GM23338 (cell line): ENCODE data around the gene ADI1. TPM values are rescaled to one million over a fixed set of nuclear protein-coding genes. Genes with fewer than 3 reads are reported as not detected.

ENCODE experiments used
- ATAC-seq: fragments of 200-7000 bp; cut with Tn5 transposase; 3 replicates; pipeline ENCODE4 v1.9.1; 2020
- DNase-seq: peaks from one replicate; pipeline ENCODE4 v3.0.0-alpha.2; 2015; ENCODE audit warnings: low spot score
- H2AFZ ChIP-seq: fragments of 200-600 bp; sonication (generic); 2 replicates; pipeline ENCODE4 v1.8.0; 2016; ENCODE audit warnings: antibody characterized with exemption, mild to moderate bottlenecking, moderate library complexity
- H3F3A ChIP-seq: fragments of 200-600 bp; sonication (generic); replicated peaks from 2 replicates; pipeline ENCODE4 v1.8.0; 2017; ENCODE audit warnings: antibody characterized with exemption, mixed run types, low read depth
- H3K27ac ChIP-seq: fragments of 200-600 bp; sonication (generic); 2 replicates; pipeline ENCODE4 v1.6.1; 2016; ENCODE audit warnings: low read depth
- H3K27me3 ChIP-seq: fragments of 200-600 bp; sonication (generic); 2 replicates; pipeline ENCODE4 v1.8.0; 2016; ENCODE audit warnings: mild to moderate bottlenecking, mixed run types, moderate library complexity; ENCODE audit not compliant: insufficient read depth
- H3K36me3 ChIP-seq: fragments of 200-600 bp; sonication (generic); 2 replicates; pipeline ENCODE4 v1.8.0; 2016; ENCODE audit warnings: mild to moderate bottlenecking; ENCODE audit not compliant: insufficient read depth
- H3K4me1 ChIP-seq: fragments of 200-600 bp; sonication (generic); 2 replicates; pipeline ENCODE4 v1.8.0; 2016; ENCODE audit warnings: mild to moderate bottlenecking, moderate library complexity; ENCODE audit not compliant: insufficient read depth
- H3K4me2 ChIP-seq: fragments of 200-600 bp; sonication (generic); 2 replicates; pipeline ENCODE4 v1.7.1; 2017; ENCODE audit warnings: mixed run types
- H3K4me3 ChIP-seq: fragments of 200-600 bp; sonication (generic); 2 replicates; pipeline ENCODE4 v1.6.1; 2016; ENCODE audit warnings: mixed run types
- H3K79me2 ChIP-seq: fragments of 200-600 bp; sonication (generic); replicated peaks from 2 replicates; pipeline ENCODE4 v1.8.0; 2017; ENCODE audit warnings: mild to moderate bottlenecking; ENCODE audit not compliant: insufficient read depth
- H3K9me2 ChIP-seq: fragments of 200-600 bp; sonication (generic); 2 replicates; pipeline ENCODE4 v1.8.0; 2017; ENCODE audit not compliant: insufficient read depth
- H4K20me1 ChIP-seq: fragments of 200-600 bp; sonication (generic); replicated peaks from 2 replicates; pipeline ENCODE4 v1.8.0; 2017; ENCODE audit warnings: mild to moderate bottlenecking; ENCODE audit not compliant: insufficient read depth
- H3K27ac Mint-ChIP-seq: 2 replicates; pipeline ENCODE4 v1.8.0; 2020; ENCODE audit warnings: inconsistent platforms, mild to moderate bottlenecking, moderate library complexity, mixed read lengths
- H3K27me3 Mint-ChIP-seq: 3 replicates; pipeline ENCODE4 v1.8.0; 2022; ENCODE audit warnings: low read depth, mild to moderate bottlenecking, moderate library complexity, mixed read lengths, inconsistent platforms; ENCODE audit not compliant: insufficient read depth, poor library complexity
- H3K36me3 Mint-ChIP-seq: 3 replicates; pipeline ENCODE4 v1.8.0; 2021; ENCODE audit warnings: low read depth, mild to moderate bottlenecking, inconsistent platforms, moderate library complexity, mixed read lengths
- H3K4me1 Mint-ChIP-seq: 3 replicates; pipeline ENCODE4 v1.8.0; 2020; ENCODE audit warnings: mild to moderate bottlenecking, inconsistent platforms, mixed read lengths
- H3K4me3 Mint-ChIP-seq: 3 replicates; pipeline ENCODE4 v1.8.0; 2021; ENCODE audit warnings: moderate library complexity, mild to moderate bottlenecking, inconsistent platforms, mixed read lengths
- H3K9me3 Mint-ChIP-seq: 3 replicates; pipeline ENCODE4 v1.8.0; 2020; ENCODE audit warnings: moderate library complexity, mild to moderate bottlenecking, inconsistent platforms, mixed read lengths
- CTCF ChIP-seq, 2 experiments: fragments of 200-600 bp in 1 of 2; sonication (generic) in 1 of 2; conservative IDR thresholded peaks; 2 replicates each; pipeline versions ENCODE4 v1.5.1 to v1.6.1; 2016 to 2017; ENCODE audit warnings: antibody characterized with exemption in 2 of 2, low read depth in 2 of 2, mild to moderate bottlenecking in 2 of 2, moderate library complexity in 1 of 2
- ETS1 ChIP-seq: IDR thresholded peaks from 2 replicates; pipeline ENCODE4 v1.6.1; 2016; ENCODE audit warnings: antibody characterized with exemption
- EZH2 ChIP-seq: fragments of 200-600 bp; sonication (generic); IDR thresholded peaks from one replicate; pipeline ENCODE4 v1.8.0; 2017; ENCODE audit warnings: antibody characterized with exemption, mild to moderate bottlenecking, low read depth; ENCODE audit not compliant: unreplicated experiment
- EZH2phosphoT487 ChIP-seq: fragments of 200-600 bp; sonication (generic); IDR thresholded peaks from one replicate; pipeline ENCODE4 v1.8.1; 2018; ENCODE audit warnings: antibody characterized with exemption; ENCODE audit not compliant: unreplicated experiment
- JUNB ChIP-seq: IDR thresholded peaks from one replicate; pipeline ENCODE4 v1.6.1; 2016; ENCODE audit warnings: antibody characterized with exemption; ENCODE audit not compliant: unreplicated experiment
- NANOG ChIP-seq: IDR thresholded peaks from 2 replicates; pipeline ENCODE4 v1.6.1; 2016; ENCODE audit warnings: antibody characterized with exemption, borderline replicate concordance
- POLR2AphosphoS5 ChIP-seq: IDR thresholded peaks from 2 replicates; pipeline ENCODE4 v1.6.1; 2016; ENCODE audit warnings: antibody characterized with exemption, low read depth
- REST ChIP-seq: IDR thresholded peaks from one replicate; pipeline ENCODE4 v1.6.1; 2018; ENCODE audit warnings: antibody characterized with exemption; ENCODE audit not compliant: unreplicated experiment
- STAT1 ChIP-seq: IDR thresholded peaks from one replicate; pipeline ENCODE4 v1.6.1; 2016; ENCODE audit warnings: antibody characterized with exemption; ENCODE audit not compliant: unreplicated experiment
- ZNF114 ChIP-seq: fragments of 250-450 bp; sonication (Bioruptor Pico); IDR thresholded peaks from 2 replicates; pipeline ENCODE4 v1.5.0; 2020; ENCODE audit warnings: mild to moderate bottlenecking, moderate library complexity
- ZNF462 ChIP-seq: fragments of 250-450 bp; sonication (Bioruptor Pico); IDR thresholded peaks from 2 replicates; pipeline ENCODE4 v1.5.0; 2020; ENCODE audit warnings: mild to moderate bottlenecking, moderate library complexity
- polyA plus RNA-seq: library from polyadenylated mRNA; unstranded; fragments of >200 nt; fragmentation: Nextera tagmentation; extraction: Ambion mirVana; gene quantifications from 2 replicates; pipeline ENCODE4 v1.2.1, GENCODE V29; 2016
- total RNA-seq: library from RNA; depleted of rRNA; stranded (reverse); fragments of >200 nt; shearing (Covaris generic); gene quantifications from 2 replicates; pipeline ENCODE4 v1.2.3, GENCODE V29; 2014

ADI1 gene
- total and polyA plus RNA-seq, 2 experiments from 2014 or later, result 16.3 to 31.9 TPM

- Histone ChIP-seq H3K4me3 (no peak overlapping the region), H4K20me1 (no peaks in the 10 kb centered on the region), H3K4me2 (no peak overlapping the region), H3K27ac (no peak overlapping the region), H3K36me3 (no peaks in the 10 kb centered on the region), H3F3A (no peaks in the 10 kb centered on the region), H3K79me2 (no peaks in the 10 kb centered on the region), H3K9me2 (no peaks in the 10 kb centered on the region), H3K27me3 (no peaks in the 10 kb centered on the region), H2AFZ (no peak overlapping the region), H3K4me1 (no peaks in the 10 kb centered on the region)
- Mint-ChIP-seq H3K4me3 (no peak overlapping the region), H3K4me1 (peaks cover 3% of the 10 kb centered on the region; the same call in 2 of the 3 replicates), H3K27me3 (peaks cover 15% of the 10 kb centered on the region), H3K9me3 (peaks cover 2% of the 10 kb centered on the region), H3K36me3 (peaks cover 29% of the 10 kb centered on the region), H3K27ac (no peak overlapping the region)
- ATAC-seq (no peak), DNase-seq (no peak)
- no peak for TF ChIP-seq ZNF462 (CRISPR knock-in tag)
- no peak for TF ChIP-seq ETS1
- no peak for TF ChIP-seq JUNB
- TF ChIP-seq STAT1, result no peak
- no peak for TF ChIP-seq POLR2AphosphoS5
- no peak for TF ChIP-seq REST
- no peak for TF ChIP-seq EZH2phosphoT487
- TF ChIP-seq CTCF (conservative IDR thresholded peaks at IDR 0.05; ENCODE audit: low read depth in 2 of 2), result no peak
- TF ChIP-seq EZH2, result no peak
- TF ChIP-seq ZNF114 (CRISPR knock-in tag), result no peak
- TF ChIP-seq NANOG, result no peak
Measured at GRCh38 chr2:3480352-3481010, 38.9 kb downstream of the ADI1 start.
